NCI-H446 treated with DMSO at 0.1 percent for 48 hours (cell line): ENCODE results near the gene DIDO1.

Source experiments
- DNase-seq: peaks from one replicate; lab custom pipeline; 2025; lab: John Stamatoyannopoulos, UW

DIDO1 gene

GRCh38 chr20:62926229-62927127 lies at the start of gene DIDO1:
Gene DIDO1, minus strand, starts transcription at chr20:62926505.
- peak; percentile 69 for DNase-seq

- no peak for DNase-seq
These were observed 49.0 kb upstream of the DIDO1 start for GRCh38 chr20:62975251-62975760.

- DNase-seq = no peak
These were observed 46.8 kb upstream of the DIDO1 start for GRCh38 chr20:62972845-62973745.

DNA sequence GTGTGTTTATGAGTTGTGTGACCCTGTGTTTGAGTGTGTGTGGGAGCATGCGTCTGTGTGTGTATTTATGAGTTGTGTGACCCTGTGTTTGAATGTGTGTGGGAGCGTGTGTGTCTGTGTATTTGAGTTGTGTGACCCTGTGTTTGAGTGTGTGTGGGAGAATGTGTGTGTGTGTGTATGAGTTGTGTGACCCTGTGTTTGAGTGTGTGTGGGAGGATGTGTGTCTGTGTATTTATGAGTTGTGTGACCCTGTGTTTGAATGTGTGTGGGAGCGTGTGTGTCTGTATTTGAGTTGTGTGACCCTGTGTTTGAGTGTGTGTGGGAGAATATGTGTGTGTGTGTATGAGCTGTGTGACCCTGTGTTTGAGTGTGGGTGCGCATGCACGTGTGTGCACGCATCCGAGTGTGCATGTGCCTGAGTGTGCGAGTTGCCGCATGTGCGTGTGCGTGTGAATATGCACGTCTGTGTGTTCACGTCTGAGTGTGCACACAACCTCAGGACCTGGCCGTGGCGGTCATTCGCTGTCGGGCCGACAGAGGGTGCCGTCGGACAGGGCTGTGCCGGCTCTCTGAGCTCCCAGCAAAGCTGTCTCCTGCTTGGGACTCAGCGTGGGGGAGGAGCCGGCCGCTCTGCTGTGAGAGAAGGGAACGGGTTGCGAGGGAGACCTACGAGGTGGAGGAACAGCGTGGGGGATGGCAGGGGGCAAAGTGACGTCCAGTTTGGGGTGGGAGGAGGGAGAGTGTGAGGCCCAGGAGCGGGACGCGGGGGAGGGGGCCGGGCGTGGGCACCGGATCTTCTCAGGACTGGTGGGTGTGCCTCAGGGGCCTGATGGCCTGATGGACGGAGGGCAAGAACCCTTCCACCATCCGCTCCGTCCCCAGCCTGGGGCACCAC lies 45.9 kb upstream of the DIDO1 start:
- DNase-seq = no peak

- DNase-seq = no peak
These were observed 45.1 kb upstream of the DIDO1 start for GRCh38 chr20:62971211-62971949.

DNA sequence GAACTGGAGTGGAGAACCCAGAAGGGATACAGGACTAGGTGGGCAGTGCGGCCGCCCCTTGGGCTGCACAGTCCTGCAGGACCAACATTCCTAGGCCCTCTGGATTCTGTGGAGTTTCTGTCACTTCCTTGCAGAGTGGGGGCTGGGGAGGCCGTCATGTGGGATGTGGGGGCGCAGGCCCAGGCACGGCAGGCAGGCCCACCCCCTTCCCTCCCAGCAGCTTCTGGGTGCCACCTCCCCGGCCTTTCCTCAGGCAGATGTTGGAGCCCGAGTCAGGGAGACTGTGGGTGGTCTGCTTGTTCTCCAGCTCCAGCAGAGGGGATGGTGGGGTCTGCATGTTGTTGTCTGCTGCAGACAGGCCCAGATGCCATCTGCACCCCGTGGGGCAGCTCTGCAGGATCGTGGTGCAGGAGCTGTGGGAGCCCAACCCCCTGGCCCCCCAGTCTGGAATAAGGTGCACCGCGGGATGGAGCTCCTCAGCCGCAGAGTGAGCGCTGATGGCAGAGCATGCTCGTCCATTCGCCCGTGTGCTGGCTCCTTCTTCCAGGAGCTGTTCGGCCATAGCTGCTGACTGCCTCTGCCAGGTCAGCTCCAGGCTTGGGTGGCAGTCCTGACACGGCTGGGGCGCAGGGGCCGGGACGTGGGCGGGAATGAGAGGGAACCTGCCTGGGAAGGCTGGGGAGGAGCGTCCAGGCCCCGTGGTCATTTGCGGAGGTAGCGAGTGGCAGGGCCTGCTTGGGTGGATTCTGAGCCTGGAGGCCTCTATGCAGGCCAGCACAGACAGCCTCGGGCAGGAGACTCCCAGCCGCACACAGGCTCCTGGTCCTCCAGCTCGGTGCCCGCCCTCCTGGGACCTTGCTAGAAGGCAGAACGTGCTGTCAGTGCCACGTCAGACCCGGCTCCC lies 44.3 kb upstream of the DIDO1 start:
- no peak for DNase-seq

DNA sequence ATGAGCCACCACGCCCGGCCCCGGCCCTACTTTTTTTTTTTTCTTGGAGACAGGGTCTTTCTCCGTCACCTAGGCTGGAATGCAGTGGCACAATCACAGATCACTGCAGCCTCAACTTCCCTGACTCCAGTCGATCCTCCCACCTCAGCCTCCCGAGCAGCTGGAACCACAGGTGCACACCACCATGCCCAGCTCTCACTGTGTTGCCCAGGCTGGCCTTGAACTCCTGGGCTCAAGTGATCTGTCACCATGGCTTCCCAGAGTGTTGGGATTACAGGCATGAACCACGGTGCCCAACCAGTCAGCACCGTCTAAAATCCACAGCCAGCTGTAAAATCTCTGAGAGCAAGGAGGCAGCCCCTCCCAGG lies 43.6 kb upstream of the DIDO1 start:
- DNase-seq = no peak

GRCh38 chr20:62969179-62969760 lies 43.0 kb upstream of the DIDO1 start:
- DNase-seq = no peak

DNA sequence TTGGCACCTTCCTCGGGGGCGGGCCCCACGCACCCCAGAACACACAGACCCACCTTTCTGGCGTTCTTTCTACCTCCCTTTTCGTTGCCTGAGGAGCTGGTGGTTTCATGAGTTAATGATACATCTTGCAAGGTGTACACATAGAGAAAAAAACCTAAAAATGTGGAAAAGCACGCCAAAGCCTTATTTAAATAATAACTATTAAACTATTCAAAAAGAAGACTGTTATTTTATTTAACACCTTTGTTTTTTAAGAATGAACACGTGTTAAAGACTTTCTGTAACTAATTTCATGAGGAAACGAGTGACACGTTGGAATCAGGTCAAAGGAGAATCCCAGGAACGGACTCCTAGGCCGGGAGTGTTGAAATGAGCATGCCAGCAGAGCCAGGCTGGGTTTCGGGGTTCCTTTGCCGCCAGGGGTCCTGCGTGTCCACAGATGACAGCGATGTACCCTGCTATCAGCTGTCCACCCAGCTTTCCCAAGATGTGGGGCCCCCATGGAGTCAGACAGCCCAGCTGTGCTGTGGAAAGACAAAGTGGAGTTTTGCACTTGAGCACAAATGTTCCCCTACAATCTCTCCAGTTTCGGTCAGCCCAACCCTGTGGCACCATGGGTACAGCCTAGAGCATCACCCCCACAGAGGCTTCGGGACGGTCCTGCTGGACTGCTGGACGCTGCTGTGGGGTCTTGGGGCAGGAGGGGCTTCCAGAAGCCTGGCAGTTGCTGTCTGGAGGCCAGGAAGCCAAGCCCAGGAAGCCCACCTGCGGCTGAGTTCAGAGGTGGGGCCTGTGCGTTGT lies 42.3 kb upstream of the DIDO1 start:
- DNase-seq = no peak

- no peak for DNase-seq
These were observed 41.5 kb upstream of the DIDO1 start for GRCh38 chr20:62967628-62968351.

- no peak for DNase-seq
These were observed 40.8 kb upstream of the DIDO1 start for GRCh38 chr20:62967149-62967501.

DNA sequence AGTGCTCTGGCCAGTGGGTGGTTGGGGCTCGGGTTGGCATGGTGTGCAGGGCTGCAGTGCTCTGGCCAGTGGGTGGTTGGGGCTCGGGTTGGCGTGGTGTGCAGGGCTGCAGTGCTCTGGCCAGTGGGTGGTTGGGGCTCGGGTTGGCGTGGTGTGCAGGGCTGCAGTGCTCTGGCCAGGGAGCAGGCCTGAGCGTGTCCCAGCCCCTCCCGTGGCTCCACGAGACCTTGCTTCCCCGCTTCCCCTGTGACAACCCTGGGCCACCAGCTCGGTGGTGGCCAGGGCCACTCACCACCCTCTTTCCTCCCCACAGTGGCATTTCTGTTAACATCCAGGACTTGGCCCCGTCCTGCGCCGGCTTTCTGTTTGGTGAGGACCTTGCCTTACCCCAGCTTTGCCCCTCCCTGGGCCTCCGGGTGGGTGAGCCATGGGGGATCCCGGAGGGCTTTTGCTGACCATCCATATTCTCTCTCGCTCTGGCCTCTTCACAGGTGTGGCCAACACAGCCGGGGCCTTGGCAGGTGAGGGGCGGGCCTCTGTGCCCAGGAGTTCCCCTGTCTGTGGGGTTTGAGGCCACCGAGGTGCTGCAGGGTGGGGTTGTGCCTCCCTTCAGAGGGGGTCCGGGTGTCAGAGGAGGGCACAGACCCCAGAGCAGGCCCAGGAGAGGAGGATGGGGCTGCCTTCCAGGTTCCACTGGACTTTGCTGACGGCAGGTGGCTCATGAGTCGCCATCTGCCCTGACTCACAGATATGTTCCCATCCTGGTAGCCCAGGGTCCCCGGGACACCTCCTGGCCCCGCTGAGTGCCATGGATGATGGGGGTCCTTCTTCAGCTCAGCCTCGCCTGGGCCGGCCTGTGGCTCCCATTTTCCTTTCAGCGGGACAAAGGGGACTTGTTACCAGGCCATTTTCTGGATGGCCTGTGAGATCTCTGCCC lies 40.2 kb upstream of the DIDO1 start:
- DNase-seq = no peak

- DNase-seq = no peak
These were observed 39.1 kb upstream of the DIDO1 start for GRCh38 chr20:62965363-62965771.

DNA sequence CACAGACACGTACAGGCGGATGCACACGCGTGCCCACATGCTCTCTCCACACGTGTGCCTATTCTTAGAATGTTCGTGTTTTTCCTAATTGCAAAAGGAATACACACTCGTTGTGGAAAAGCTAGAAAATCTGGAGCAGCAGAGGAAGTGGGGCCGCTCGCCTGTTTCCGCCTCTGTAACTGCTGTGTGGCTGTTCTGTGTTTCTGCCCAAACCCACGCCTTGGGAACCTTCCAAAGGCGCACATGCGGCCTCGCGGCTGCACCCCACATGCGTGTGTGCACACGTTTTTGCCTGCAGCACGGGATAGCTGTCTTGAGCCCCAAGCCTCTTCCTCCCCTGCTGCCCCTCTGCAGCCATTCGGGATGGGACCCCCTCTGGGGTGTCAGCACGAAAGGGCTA lies 38.4 kb upstream of the DIDO1 start:
- DNase-seq = no peak

GRCh38 chr20:62963614-62964397 lies 37.5 kb upstream of the DIDO1 start:
- no peak for DNase-seq
